Activated T-cell treated with anti-CD3 and anti-CD28 coated beads, Interleukin-2, amount 50 U/mL, for 48 hours (primary cell): ENCODE measurements around the gene PKNOX2.
A peak's percentile ranks its signal among the peaks of the same experiment; 100 is the strongest.

Experiments
- DNase-seq, 2 experiments: peaks; one replicate each; pipeline ENCODE4 v3.0.0-alpha.2; 2020

PKNOX2 gene

DNA sequence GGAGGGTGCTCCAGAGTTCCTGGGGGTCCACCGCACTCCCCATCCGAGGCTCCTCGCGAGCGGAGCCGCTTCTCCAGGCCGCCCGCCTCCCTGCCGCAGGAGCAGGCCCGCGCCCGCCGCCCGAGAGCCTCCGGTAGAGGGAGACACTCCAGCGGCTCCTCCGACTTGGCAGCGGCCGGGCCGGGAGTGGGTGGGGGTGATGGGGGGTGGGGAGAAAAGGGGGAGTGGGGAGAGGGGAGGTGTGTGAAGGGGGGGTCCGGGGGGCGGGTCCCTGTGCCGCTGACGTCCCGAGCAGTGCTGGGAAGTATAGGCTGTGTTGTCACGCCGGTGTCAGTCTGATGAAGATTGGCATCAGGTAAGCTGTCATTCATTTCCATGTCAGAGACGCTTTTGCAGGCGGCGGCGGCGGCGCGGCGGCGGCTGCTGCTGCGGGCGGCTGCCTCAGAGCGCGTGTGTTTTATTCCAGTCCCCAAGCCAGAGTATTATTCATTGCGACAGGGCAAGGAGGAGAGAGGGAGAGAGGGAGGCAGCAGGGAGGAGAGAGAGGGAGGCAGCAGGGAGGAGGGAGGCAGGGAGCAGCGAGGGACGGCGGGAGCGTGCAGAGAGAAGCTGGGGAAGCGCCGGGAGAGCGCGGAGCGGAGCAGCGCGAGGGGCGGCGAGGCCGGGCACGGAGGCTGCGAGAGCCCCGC is at the start of gene PKNOX2:
Gene PKNOX2, plus strand, starts transcription at position 330 of the 689 bp plus-strand sequence. CDS start 186,555 bp downstream, outside the sequence.
- DNase-seq = peak; percentile 78 to 80

- DNase-seq = no peak
Observed at GRCh38 chr11:125117429-125117828, 47.1 kb upstream of the PKNOX2 start.

GRCh38 chr11:125123194-125123946 is 41.2 kb upstream of the PKNOX2 start:
- no peak for DNase-seq

- DNase-seq = peak; percentile 44 to 62
Observed at GRCh38 chr11:125123947-125124617, 40.5 kb upstream of the PKNOX2 start.

DNA sequence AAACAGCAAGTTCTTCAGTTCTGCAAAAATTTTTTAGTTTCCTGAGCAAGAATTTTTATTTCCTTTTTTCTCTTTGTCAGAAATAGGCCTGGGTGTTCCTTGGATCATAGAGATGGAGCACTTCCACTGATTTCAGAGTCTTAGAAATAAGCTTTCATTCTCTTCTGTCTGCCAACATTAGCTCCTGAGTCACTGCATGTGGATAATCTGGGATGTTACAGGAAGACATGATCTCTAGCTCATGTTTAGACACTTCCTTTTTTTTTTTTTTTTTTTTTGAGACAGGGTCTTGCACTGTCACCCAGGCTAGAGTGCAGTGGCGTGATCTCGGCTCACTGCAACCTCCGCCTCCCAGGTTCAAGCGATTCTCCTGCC is 39.9 kb upstream of the PKNOX2 start:
- DNase-seq = no peak

DNA sequence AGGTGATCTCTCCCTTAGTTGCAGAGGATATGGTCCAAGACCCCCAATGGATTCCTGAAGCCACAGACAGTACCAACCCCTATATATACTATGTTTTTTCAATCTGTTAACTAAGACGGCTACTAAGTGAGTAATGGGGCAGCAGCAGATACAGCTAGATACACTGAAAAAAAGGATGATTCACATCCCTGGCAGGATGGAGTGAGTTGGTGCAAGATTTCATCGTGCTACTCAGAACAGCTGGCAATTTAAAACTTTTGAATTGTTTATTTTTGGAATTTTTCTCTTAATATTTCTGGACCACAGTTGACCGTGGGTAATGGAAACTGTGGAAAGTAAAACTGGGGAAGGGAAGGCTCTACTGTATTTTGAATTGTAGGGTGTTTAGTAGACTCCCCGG is 36.1 kb upstream of the PKNOX2 start:
- no peak for DNase-seq

GRCh38 chr11:125129316-125129993 is 35.1 kb upstream of the PKNOX2 start:
- DNase-seq = no peak

DNA sequence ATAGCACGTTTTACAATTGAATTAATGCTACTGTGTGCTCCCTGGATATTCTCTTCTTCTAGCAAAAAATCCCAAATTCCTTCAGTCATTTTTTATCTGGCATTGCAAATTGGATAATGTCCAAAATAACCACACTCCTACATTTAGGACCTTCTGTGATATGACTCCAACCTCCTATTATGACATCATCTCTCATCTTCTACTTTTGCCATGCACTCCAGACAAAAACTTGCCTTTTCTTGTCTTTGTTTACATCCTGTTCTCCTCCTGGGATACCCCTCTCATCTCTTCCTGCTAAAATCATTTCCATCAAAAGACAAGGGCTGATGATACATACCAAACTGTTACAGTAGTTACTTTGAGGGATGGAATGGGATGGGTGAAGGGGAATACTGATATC is 32.5 kb upstream of the PKNOX2 start:
- no peak for DNase-seq

DNA sequence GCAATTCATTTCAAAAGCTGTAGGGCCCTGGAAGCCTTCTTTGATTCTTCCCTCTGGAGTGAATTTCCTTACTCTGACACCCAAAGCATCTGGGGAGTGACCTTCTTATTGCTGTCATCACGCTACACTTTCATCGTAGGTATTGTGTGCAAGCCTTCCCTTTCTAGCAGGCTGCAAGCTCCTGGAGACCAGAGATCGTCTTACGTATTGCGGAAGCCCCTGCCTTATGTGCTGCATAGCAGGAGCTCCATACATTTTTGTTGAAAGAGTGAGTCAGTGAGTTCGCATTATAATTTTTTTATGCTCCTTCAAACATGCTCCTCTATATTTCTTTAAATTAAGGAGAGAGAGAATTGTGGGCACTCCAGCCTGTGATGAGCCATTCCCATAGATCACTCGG is 32.0 kb upstream of the PKNOX2 start:
- no peak for DNase-seq

DNA sequence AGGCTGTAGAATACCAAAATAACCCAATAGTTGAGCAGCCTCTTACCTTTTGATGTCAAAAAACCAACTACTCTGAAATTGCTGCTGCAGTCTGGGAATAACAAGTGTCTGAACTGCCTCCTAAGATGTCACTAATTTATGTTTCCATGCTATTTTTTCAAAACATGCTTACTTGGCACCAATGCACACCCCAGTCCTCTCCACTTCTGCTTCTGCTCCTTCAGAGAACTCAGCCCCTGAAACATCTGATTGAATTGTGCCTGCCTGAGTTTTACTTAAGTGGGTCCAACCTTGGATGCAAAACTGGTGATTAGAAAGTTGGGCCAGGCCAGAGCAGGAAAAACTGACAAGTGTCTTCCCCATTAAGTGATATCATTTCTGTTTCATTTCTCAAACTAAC is 28.6 kb upstream of the PKNOX2 start:
- no peak for DNase-seq

- no peak for DNase-seq
Observed at GRCh38 chr11:125138966-125139365, 25.6 kb upstream of the PKNOX2 start.

GRCh38 chr11:125139778-125140177 is 24.8 kb upstream of the PKNOX2 start:
- DNase-seq = no peak

DNA sequence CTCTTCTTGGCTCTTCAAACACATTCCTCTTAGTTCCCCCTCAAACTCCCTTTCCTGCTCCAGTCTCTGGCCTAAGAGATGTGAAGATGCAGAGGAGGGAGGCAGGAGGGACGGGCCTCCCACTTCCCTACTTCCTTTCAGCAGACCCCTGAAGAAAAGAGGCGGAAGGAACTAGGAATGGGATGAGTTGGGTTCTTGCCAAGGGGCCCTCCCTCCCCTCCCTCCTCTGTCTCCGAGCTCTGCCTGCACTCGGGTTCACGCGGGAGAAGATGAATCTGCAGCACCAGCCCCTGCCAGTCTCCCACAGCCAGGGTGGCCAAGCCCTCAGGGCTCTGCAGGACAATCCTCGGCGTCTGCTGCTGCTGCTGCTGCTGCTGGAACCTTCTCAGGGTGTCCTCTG is 24.3 kb upstream of the PKNOX2 start:
- no peak for DNase-seq

- no peak for DNase-seq
Observed at GRCh38 chr11:125141178-125141577, 23.4 kb upstream of the PKNOX2 start.

- DNase-seq = peak; percentile 69 to 78
Observed at GRCh38 chr11:125141686-125142535, 22.6 kb upstream of the PKNOX2 start.

- no peak for DNase-seq
Observed at GRCh38 chr11:125146232-125146631, 18.3 kb upstream of the PKNOX2 start.

DNA sequence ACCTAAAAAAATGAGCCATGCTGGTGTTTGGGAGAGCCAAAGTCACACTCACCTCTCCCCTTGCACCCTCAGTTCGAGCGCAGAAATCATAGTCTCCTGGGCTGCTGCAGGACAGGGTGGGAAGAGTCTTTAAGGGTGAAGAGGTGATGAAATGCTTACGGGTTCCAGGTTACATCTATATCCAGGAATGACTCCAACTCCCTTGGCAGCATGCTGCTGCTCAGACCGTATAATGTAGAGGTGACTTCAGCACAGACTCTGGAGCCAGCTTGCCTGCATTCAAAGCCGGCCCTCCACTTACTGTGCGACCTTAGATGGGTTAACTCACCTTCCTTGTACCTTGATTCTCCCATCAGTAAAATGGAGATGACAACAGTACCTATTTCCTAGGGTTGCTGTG is 17.3 kb upstream of the PKNOX2 start:
- no peak for DNase-seq

DNA sequence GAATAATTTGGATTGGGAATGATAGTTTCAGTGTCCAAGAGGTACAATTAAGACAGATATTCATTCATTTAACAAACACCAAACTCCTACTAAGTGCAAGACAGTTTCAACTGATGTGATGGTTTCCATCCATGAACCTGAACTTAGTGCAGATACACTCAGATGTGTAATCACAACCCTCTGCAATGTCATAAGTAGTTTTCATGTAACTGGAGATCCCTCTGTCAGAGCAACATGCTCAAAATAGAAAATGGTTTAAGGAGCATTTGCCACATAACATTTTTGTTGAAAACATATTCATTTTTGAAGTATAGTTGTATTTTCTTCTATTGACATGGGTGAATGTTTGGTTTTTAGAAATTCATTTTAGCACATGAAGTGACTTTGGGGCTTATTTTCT is 16.5 kb upstream of the PKNOX2 start:
- no peak for DNase-seq

DNA sequence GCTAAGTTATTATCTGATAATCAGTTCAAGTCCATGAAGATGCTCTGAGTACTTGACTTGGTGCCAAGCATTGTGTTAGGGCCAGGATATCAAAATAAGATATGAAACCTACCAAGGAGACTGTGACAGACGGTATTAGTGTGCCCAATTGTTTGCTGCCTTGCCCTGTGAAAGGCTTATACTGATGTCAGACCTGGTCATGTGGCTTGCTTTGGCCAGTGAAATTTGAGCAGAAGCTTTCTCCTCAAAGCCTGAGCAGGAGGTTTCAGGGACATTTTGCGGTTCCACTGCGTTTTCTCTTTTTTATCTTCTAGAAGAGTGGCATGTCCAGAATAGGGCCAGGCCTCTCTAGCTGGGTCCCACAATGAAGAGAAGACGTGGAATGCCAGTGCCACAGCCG is 15.8 kb upstream of the PKNOX2 start:
- DNase-seq = no peak

- no peak for DNase-seq
Observed at GRCh38 chr11:125153837-125154236, 10.7 kb upstream of the PKNOX2 start.

- no peak for DNase-seq
Observed at GRCh38 chr11:125154378-125155099, 10.0 kb upstream of the PKNOX2 start.

- no peak for DNase-seq
Observed at GRCh38 chr11:125155100-125155444, 9.5 kb upstream of the PKNOX2 start.
